ENCODE data around the gene DENND5A.
"Not testable (repeated sequence)": the region's sequence is repeated elsewhere in the genome, so short reads cannot be mapped to it uniquely, and the experiment has no call there.

The DENND5A gene

GRCh38 chr11:9274499-9275258 lies 9.5 kb upstream of the DENND5A start:
- TF ChIP-seq GATA1 (IDR thresholded peaks at IDR 0.05; ENCODE audit: low read depth, low read length): no peak
- no peak for TF ChIP-seq POLR2A (IDR thresholded peaks at IDR 0.05; ENCODE audit: low read length)
- DNase-seq: no peak

DNA sequence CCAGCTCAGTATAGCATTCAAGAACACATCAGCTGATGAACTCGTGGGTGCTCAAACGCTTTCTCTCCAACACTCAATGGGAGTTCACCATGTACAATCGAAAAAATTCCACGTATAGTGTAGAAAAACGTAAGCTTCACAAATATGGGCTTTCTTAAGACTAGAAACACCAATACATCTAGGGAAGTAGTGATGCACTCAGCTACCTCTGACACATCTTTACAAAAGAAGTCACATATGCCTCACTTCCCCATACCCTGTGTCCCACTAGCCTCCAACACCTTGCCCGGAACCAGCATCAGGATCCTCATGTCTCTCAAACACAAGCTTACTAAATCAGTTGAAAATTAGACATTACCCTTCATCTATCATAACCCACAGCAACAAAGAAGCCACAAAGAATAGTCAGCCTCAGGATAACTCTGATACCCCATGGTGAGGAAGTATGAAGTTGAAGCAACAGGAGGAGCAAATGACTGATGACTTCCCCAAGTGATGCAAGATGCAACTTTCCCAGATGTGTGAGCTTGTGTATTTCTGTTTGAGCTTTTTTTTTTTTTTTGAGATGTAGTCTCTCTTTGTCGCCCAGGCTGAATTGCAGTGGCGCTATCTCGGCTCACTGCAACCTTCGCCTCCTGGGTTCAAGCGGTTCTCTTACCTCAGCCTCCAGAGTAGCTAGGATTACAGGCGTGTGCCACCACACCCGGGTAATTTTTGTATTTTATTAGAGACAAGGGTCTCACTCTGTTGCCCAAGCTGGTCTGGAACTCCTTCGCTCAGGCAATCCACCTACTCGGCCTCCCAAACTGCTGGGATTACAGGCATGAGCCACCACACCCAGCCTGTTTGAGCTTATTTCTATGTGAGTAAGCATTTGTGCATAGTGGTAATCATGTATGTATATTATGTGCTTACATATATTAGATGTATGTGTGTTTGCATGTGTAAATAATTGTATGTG lies 8.5 kb upstream of the DENND5A start:
- TF ChIP-seq POLR2A (IDR thresholded peaks at IDR 0.05; ENCODE audit: low read length) (no peak), GATA1 (IDR thresholded peaks at IDR 0.05; ENCODE audit: low read depth, low read length) (no peak)
- DNase-seq: no peak

DNA sequence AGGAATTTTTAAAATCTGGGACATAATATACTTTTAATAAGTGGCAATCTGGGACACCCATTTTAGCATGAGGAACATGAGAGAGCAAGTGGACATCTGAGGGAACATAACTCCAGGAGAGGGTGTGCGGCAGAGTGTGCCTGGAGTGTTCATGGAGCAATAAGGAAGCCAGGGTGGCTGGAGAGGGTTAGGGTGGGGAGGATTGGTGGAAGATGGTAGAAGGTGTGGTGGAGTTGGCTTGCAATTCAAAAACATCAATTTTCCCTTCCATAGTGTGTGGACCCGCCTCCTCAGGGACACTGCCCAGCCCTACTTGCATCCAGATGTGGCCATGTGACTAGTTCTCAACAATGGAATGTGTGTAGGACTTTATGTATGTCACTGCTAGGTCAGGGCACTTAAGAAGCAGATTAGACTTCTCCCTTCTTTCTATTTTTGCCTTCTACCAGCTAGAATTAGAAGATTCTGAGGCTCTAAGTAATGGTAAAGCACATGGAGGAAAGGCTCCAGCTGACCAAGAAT lies 4.4 kb upstream of the DENND5A start:
- DNase-seq: no peak
- TF ChIP-seq POLR2A (IDR thresholded peaks at IDR 0.05; ENCODE audit: low read length): no peak
- no peak for TF ChIP-seq GATA1 (IDR thresholded peaks at IDR 0.05; ENCODE audit: low read depth, low read length)

DNA sequence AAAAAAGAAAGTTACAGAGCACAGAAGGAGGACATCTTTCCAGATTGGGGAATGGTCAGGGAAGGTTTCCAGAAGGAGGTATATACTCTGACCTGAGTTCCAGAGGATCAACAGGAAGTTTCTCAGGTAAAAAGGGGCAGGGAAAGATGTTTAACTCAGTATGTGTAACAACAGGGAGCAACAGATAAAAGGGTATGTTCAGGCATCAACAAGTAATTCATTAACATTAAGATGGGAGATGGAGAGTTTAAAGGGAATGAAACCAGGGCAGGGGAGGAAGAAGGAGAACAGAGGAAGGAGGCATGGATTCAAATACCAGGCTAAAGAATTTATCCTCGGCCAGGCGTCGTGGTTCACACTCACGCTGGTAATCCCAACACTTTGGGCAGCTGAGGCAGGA lies 2.5 kb upstream of the DENND5A start:
- DNase-seq: no peak
- TF ChIP-seq GATA1 (IDR thresholded peaks at IDR 0.05; ENCODE audit: low read depth, low read length): no peak
- no peak for TF ChIP-seq POLR2A (IDR thresholded peaks at IDR 0.05; ENCODE audit: low read length)

DNA sequence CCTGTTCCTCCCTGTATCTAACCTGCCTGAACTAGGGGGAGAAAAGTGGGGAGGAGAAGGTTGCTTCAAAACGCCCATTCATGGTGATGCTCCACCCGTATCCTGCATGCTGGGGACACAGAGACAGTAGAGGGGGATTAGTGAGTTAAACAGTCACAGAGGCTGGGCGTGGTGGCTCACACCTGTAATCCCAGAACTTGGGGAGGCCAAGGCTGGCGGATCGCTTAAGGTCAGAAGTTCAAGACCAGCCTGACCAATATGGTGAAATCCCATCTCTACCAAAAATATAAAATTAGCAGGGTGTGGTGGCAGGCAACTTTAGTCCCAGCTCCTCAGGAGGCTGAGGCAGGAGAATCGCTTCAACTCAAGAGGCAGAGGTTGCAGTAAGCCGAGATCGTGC lies 1.8 kb upstream of the DENND5A start:
- TF ChIP-seq POLR2A (IDR thresholded peaks at IDR 0.05; ENCODE audit: low read length) (no peak), GATA1 (IDR thresholded peaks at IDR 0.05; ENCODE audit: low read depth, low read length) (no peak)
- DNase-seq: no peak

DNA sequence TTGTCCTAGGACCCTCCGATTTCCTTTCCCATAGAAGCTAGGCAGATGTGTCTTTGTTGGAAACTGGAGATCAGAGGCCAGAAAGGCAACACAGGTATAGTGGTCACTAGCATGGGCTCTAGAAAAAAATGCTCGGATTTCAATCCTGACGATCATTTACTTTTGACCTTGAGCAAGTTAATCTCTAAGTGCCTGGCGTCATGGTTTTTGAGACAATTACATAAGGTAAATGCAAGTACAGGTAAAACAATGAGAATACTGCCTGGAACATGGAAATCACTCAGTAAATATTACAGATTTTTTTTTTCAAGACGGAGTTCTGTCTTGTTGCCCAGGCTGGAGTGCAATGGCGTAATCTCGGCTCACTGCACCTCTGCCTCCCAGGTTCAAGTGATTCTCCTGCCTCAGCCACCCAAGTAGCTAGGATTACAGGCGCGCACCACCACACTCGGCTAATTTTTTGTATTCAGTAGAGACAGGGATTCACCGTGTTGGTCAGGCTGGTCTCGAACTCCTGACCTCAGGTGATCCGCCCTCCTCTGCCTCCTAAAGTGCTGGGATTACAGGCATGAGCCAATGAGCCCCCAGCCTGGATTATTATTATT lies 1.1 kb upstream of the DENND5A start:
- no peak for DNase-seq
- TF ChIP-seq POLR2A (IDR thresholded peaks at IDR 0.05; ENCODE audit: low read length): no peak
- TF ChIP-seq GATA1 (IDR thresholded peaks at IDR 0.05; ENCODE audit: low read depth, low read length): no peak

- DNase-seq: peak; percentile 66 to 82
- TF ChIP-seq GATA1 (IDR thresholded peaks at IDR 0.05; ENCODE audit: low read depth, low read length) (no peak), POLR2A (IDR thresholded peaks at IDR 0.05; ENCODE audit: low read length) (no peak)
Measured at GRCh38 chr11:9264316-9265210, 587 bp downstream of the DENND5A start.

DNA sequence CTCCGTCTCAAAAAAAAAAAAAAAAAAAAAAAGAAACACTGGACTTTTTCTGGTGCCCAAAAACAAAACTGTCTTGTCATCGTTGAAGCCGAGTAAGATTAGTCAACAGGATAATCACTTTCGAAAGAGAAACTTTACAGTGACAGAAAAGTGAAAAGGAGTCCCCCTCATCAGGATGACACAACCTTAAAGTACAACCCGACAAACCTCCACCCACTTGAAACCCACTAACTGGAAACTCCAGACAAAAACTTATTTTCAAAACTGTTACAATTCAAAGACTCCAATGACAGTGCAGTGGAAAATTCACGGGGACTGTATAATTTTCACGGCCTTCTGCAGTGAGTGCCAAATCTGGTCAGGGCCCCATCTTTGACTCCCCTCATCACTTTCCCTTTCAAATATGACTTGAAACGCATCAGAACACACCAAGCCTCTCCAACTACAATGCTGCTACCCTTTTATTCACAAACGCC lies 1.3 kb downstream of the DENND5A start:
- no peak for TF ChIP-seq GATA1 (IDR thresholded peaks at IDR 0.05; ENCODE audit: low read depth, low read length)
- no peak for TF ChIP-seq POLR2A (IDR thresholded peaks at IDR 0.05; ENCODE audit: low read length)
- peak; percentile 57 to 74 for DNase-seq

DNA sequence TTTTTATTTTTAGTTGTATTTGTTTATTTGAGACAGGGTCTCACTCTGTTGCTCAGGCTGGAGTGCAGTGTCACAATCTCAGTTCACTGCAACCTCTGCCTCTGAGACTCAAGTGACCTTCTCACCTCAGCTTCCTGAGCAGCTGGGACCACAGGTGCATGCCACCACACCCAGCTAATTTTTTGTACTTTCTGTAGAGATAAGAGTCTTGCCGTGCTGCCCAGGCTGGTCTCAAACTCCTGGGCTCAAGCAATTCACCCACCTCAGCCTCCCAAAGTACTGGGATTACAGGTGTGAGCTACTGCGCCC lies 4.4 kb downstream of the DENND5A start:
- not testable (repeated sequence) for DNase-seq

DNA sequence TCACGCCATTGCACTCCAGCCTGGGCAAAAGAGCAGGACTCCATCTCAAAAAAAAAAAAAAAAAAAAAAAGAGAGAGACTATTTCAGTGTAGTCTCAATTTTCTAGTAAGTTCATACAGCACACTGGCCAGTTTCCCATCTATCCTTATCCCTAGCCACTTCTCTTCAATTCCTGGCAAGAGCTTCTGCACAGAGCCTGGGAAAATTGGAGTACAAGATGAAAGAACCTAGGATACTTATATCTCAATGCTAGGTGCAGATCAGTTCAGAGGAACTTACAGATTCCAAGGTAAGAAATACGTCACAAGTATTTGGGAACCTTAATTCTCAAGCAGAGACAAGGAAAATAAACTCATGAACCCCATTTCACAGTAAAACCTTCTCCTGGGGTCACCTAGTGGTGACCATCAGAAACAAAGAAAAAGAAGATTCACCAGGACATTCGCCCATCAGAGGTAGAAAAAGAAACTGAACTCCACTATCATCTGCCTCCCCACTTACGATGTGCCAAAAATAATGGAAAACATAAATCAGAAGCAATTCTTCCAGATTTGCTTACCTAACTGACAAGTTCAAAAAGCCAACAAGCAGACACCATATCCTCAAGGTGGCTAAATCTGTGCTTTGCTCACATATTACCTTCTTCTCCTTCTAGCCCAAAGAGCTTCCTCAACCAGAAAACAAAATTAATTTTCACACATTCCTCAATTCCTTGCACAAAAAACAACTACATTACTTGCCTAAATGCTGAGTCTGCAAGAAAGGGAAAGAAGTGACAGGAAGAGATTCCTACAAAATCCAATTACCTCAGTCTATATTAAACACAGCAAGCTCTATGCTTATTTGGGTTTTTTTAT lies 4.9 kb downstream of the DENND5A start:
- TF ChIP-seq POLR2A (IDR thresholded peaks at IDR 0.05; ENCODE audit: low read length) (no peak), GATA1 (IDR thresholded peaks at IDR 0.05; ENCODE audit: low read depth, low read length) (no peak)
- no peak for DNase-seq

- DNase-seq: not testable (repeated sequence)
Measured at GRCh38 chr11:9258279-9258678, 6.9 kb downstream of the DENND5A start.

DNA sequence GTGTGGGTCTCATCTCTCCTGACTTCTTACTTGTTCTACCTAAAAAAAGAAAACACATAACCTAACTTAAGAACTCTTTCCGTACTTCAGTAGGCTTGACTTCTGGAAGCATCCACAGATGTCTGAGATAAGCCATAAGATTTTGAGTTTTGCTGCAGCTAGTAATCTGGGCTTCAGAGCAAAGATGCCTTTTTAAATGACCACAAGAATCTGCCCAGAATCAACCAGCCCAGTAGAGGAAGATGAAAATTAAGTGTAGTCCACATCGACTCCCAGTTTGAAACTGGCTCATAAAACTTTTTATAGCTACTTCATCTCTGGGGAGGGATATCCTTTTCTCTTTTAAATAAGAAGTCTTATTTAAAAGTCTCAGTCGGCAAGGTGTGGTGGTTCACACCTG lies 10.7 kb downstream of the DENND5A start:
- no peak for TF ChIP-seq GATA1 (IDR thresholded peaks at IDR 0.05; ENCODE audit: low read depth, low read length)
- no peak for TF ChIP-seq POLR2A (IDR thresholded peaks at IDR 0.05; ENCODE audit: low read length)
- no peak for DNase-seq
